Measurements from ENCODE around the gene BCAS3. TPM values are rescaled to one million over a fixed set of nuclear protein-coding genes. Genes with fewer than 3 reads are reported as not detected.
A peak's percentile ranks its signal among the peaks of the same experiment; 100 is the strongest.

Gene BCAS3
- total RNA-seq, 1 experiment from 2014 or later: 9.3 TPM

- DNase-seq (ENCODE audit: low read depth): no peak
Observed at GRCh38 chr17:61381537-61381936, 703.9 kb downstream of the BCAS3 start.

GRCh38 chr17:61382796-61383688, 705.4 kb downstream of the BCAS3 start:
- DNase-seq (ENCODE audit: low read depth): no peak

GRCh38 chr17:61383689-61384201, 706.1 kb downstream of the BCAS3 start:
- DNase-seq (ENCODE audit: low read depth): no peak

- no peak for DNase-seq (ENCODE audit: low read depth)
Observed at GRCh38 chr17:61384354-61384691, 706.7 kb downstream of the BCAS3 start.

- DNase-seq (ENCODE audit: low read depth): no peak
Observed at GRCh38 chr17:61384692-61385576, 707.3 kb downstream of the BCAS3 start.

GRCh38 chr17:61385577-61386236, 708.1 kb downstream of the BCAS3 start:
- no peak for DNase-seq (ENCODE audit: low read depth)

GRCh38 chr17:61386251-61386650, 708.6 kb downstream of the BCAS3 start:
- no peak for DNase-seq (ENCODE audit: low read depth)

GRCh38 chr17:61387011-61387410, 709.4 kb downstream of the BCAS3 start:
- no peak for DNase-seq (ENCODE audit: low read depth)

- no peak for DNase-seq (ENCODE audit: low read depth)
Observed at GRCh38 chr17:61387511-61388305, 710.1 kb downstream of the BCAS3 start.

- DNase-seq (ENCODE audit: low read depth): no peak
Observed at GRCh38 chr17:61388561-61389356, 711.1 kb downstream of the BCAS3 start.

- peak; percentile 25 for DNase-seq (ENCODE audit: low read depth)
Observed at GRCh38 chr17:61389670-61390478, 712.2 kb downstream of the BCAS3 start.

- no peak for DNase-seq (ENCODE audit: low read depth)
Observed at GRCh38 chr17:61390479-61390791, 712.8 kb downstream of the BCAS3 start.

- DNase-seq (ENCODE audit: low read depth): no peak
Observed at GRCh38 chr17:61391595-61392291, 714.1 kb downstream of the BCAS3 start.

GRCh38 chr17:61392679-61393078, 715.0 kb downstream of the BCAS3 start:
- DNase-seq (ENCODE audit: low read depth): no peak

- no peak for DNase-seq (ENCODE audit: low read depth)
Observed at GRCh38 chr17:61393550-61393903, 715.9 kb downstream of the BCAS3 start.

- no peak for DNase-seq (ENCODE audit: low read depth)
Observed at GRCh38 chr17:61393904-61394629, 716.4 kb downstream of the BCAS3 start.

- no peak for DNase-seq (ENCODE audit: low read depth)
Observed at GRCh38 chr17:61394630-61395408, 717.2 kb downstream of the BCAS3 start.
